Naive B cell (primary cell): ENCODE results near the gene PI4KA. TPM values are rescaled to one million over a fixed set of nuclear protein-coding genes. Genes with fewer than 3 reads are reported as not detected.

Experiments used
- ATAC-seq, 2 donors: fragments of 150-1000 bp; cut with Tn5 transposase; 2 replicates each; pipeline ENCODE4 v1.10.0; 2021; ENCODE audit warnings: low read depth in 2 of 2, mild to moderate bottlenecking in 2 of 2, moderate library complexity in 2 of 2
- DNase-seq: peaks from one replicate; pipeline ENCODE4 v3.0.0; 2022
- H3K27ac Mint-ChIP-seq, 6 donors: one replicate each; pipeline ENCODE4 v1.8.0; 2020 to 2022; ENCODE audit warnings: mild to moderate bottlenecking in 6 of 6, mixed read lengths in 6 of 6, moderate library complexity in 5 of 6, inconsistent platforms in 2 of 6
- H3K27me3 Mint-ChIP-seq, 3 donors: one replicate each; pipeline ENCODE4 v1.8.0; 2021 to 2022; ENCODE audit warnings: mixed read lengths in 3 of 3, mild to moderate bottlenecking in 1 of 3
- H3K36me3 Mint-ChIP-seq, 2 donors: one replicate each; pipeline ENCODE4 v1.8.0; 2020 to 2022; ENCODE audit warnings: mixed read lengths in 2 of 2, inconsistent platforms in 1 of 2, mild to moderate bottlenecking in 1 of 2
- H3K4me1 Mint-ChIP-seq, 3 donors: one replicate each; pipeline ENCODE4 v1.8.0; 2020 to 2022; ENCODE audit warnings: mixed read lengths in 3 of 3, inconsistent platforms in 1 of 3, mild to moderate bottlenecking in 1 of 3, moderate library complexity in 1 of 3
- H3K4me3 Mint-ChIP-seq, 8 donors: one replicate each; pipeline ENCODE4 v1.8.0; 2020 to 2022; ENCODE audit warnings: mild to moderate bottlenecking in 8 of 8, mixed read lengths in 8 of 8, moderate library complexity in 8 of 8, inconsistent platforms in 2 of 8
- H3K9me3 Mint-ChIP-seq, 7 donors: one replicate each; pipeline ENCODE4 v1.8.0; 2020 to 2022; ENCODE audit warnings: mixed read lengths in 7 of 7, mild to moderate bottlenecking in 5 of 7, inconsistent platforms in 2 of 7, moderate library complexity in 1 of 7
- polyA plus RNA-seq, 6 donors: library from polyadenylated mRNA; unstranded; fragments of 300-500 nt; fragmentation: Illumina TruSeq; gene quantifications; one replicate each; pipeline ENCODE4 v1.2.3, GENCODE V29; 2021; ENCODE audit warnings: low read depth in 6 of 6

The PI4KA gene
- polyA plus RNA-seq, 6 donors from 2014 or later, result 25.6 to 68.3 (median 39.3) TPM

DNA sequence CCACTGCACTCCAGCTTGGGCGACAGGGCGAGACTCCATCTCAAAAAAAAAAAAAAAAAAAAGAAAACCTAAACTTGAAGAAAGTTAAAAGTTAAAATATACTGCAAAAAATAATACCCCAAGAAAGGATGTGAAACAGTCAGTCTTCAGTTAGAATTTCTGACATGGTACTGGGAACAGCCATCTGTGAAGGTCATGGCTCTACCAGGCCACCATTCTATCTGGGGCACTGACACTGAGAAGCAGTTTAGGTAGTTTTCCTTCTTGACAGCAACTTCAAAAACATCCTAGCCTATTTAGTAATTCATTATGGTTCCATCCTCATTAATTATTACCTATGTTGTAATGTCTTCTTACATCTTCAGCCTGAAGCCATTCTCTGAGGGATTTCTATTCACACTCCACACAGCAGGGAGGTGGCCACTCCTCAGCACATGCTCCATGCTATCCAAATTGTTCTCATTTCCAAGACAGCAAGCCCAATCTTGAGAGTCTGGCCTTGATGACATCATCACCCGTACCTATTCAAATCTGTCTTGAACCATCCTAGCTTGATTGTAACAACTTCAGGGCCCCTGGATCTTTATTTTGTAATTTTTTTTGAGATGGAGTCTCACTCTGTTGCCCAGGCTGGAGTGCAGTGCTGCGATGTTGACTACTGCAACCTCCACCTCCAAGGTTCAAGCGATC, 46.5 kb downstream of the PI4KA start:
- no peak for ATAC-seq
- peak overlapping the region in 1 of 6 donors; percentile 30 for H3K27ac Mint-ChIP-seq
- no peak overlapping the region for H3K4me3 Mint-ChIP-seq
- H3K4me1 Mint-ChIP-seq, result peaks cover 11 to 15% (median 15%) of the 10 kb centered on the region in 3 donors
- no peak for DNase-seq
- H3K9me3 Mint-ChIP-seq, result no peaks in the 10 kb centered on the region
- H3K36me3 Mint-ChIP-seq, result peaks cover 27 to 39% of the 10 kb centered on the region in 2 donors
- H3K27me3 Mint-ChIP-seq, result no peaks in the 10 kb centered on the region

- H3K27me3 Mint-ChIP-seq, result no peaks in the 10 kb centered on the region
- H3K36me3 Mint-ChIP-seq, result peaks cover 27 to 43% of the 10 kb centered on the region in 2 donors
- no peak overlapping the region for H3K4me3 Mint-ChIP-seq
- ATAC-seq (no peak), DNase-seq (no peak)
- H3K4me1 Mint-ChIP-seq, result peaks cover 11 to 15% (median 15%) of the 10 kb centered on the region in 3 donors
- H3K27ac Mint-ChIP-seq, result peak overlapping the region in 3 of 6 donors; percentile 32 to 64 (median 53)
- no peaks in the 10 kb centered on the region for H3K9me3 Mint-ChIP-seq
Measured at GRCh38 chr22:20811171-20811570, 47.4 kb downstream of the PI4KA start.

GRCh38 chr22:20810645-20811044, 48.0 kb downstream of the PI4KA start:
- H3K9me3 Mint-ChIP-seq, result no peaks in the 10 kb centered on the region
- no peaks in the 10 kb centered on the region for H3K27me3 Mint-ChIP-seq
- H3K4me3 Mint-ChIP-seq, result no peak overlapping the region
- ATAC-seq (no peak), DNase-seq (no peak)
- H3K27ac Mint-ChIP-seq, result peak overlapping the region in 1 of 6 donors; percentile 64
- peaks cover 24 to 46% of the 10 kb centered on the region in 2 donors for H3K36me3 Mint-ChIP-seq
- H3K4me1 Mint-ChIP-seq, result peaks cover 11 to 15% (median 15%) of the 10 kb centered on the region in 3 donors

- no peak overlapping the region for H3K4me3 Mint-ChIP-seq
- H3K4me1 Mint-ChIP-seq, result peaks cover 11 to 15% (median 12%) of the 10 kb centered on the region in 3 donors
Measured at GRCh38 chr22:20809538-20810185, 48.9 kb downstream of the PI4KA start.

GRCh38 chr22:20808844-20809243, 49.8 kb downstream of the PI4KA start:
- Mint-ChIP-seq H3K27ac (peak overlapping the region in 3 of 6 donors; percentile 13 to 86 (median 27)), H3K27me3 (no peaks in the 10 kb centered on the region), H3K4me1 (peaks cover 11 to 15% (median 12%) of the 10 kb centered on the region in 3 donors), H3K36me3 (peaks cover 26 to 50% of the 10 kb centered on the region in 2 donors), H3K9me3 (no peaks in the 10 kb centered on the region), H3K4me3 (no peak overlapping the region)
- ATAC-seq, result peak; percentile 16 to 55
- DNase-seq, result no peak

More at GRCh38 chr22:20809538-20810185, 48.9 kb downstream of the PI4KA start:
- Mint-ChIP-seq H3K9me3 (no peaks in the 10 kb centered on the region), H3K36me3 (peaks cover 20 to 42% of the 10 kb centered on the region in 2 donors), H3K27ac (peak overlapping the region in 3 of 6 donors; percentile 41 to 86 (median 74)), H3K27me3 (no peaks in the 10 kb centered on the region)
- ATAC-seq, result no peak
- no peak for DNase-seq

GRCh38 chr22:20807315-20807752, 51.3 kb downstream of the PI4KA start:
- Mint-ChIP-seq H3K27me3 (no peaks in the 10 kb centered on the region), H3K9me3 (no peaks in the 10 kb centered on the region), H3K4me1 (peaks cover 11 to 15% (median 12%) of the 10 kb centered on the region in 3 donors), H3K27ac (peak overlapping the region in 2 of 6 donors; percentile 76 to 86), H3K4me3 (no peak overlapping the region), H3K36me3 (peaks cover 37 to 48% of the 10 kb centered on the region in 2 donors)
- DNase-seq, result no peak
- ATAC-seq, result no peak

DNA sequence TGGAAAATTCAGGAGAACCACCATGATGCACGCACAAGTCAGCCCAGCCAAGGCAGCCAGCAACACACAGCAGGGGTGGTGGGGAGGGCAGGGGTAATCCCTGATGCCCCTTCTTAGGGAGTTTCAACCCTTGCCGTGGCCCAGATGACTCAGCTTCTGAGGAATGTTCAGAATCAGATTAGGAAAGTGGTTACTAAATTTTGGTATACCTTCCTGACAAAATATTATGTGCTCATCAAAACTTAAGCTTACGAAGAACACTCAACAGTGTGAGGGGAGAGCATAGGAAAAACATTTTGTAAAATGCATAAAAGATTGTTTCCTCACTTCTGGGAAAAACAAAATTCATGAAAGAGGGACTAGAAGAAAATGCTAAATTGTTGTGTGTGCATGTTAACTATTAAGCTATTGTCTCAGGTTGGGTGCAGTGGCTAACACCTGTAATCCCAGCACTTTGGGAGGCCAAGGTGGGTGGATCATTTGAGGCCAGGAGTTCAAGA, 52.6 kb downstream of the PI4KA start:
- Mint-ChIP-seq H3K4me1 (peaks cover 11 to 15% (median 12%) of the 10 kb centered on the region in 3 donors), H3K9me3 (no peaks in the 10 kb centered on the region), H3K27me3 (no peaks in the 10 kb centered on the region), H3K4me3 (no peak overlapping the region), H3K36me3 (peaks cover 40 to 45% of the 10 kb centered on the region in 2 donors), H3K27ac (peak overlapping the region in 1 of 6 donors; percentile 7)
- DNase-seq (no peak), ATAC-seq (no peak)

GRCh38 chr22:20804650-20805049, 54.0 kb downstream of the PI4KA start:
- Mint-ChIP-seq H3K4me3 (peak overlapping the region in 1 of 8 donors; percentile 6), H3K27ac (peak overlapping the region in 1 of 6 donors; percentile 92), H3K27me3 (no peaks in the 10 kb centered on the region), H3K4me1 (peaks cover 8 to 12% (median 11%) of the 10 kb centered on the region in 3 donors), H3K36me3 (peaks cover 34 to 44% of the 10 kb centered on the region in 2 donors), H3K9me3 (no peaks in the 10 kb centered on the region)
- DNase-seq (no peak), ATAC-seq (no peak)

- no peak for ATAC-seq
- H3K36me3 Mint-ChIP-seq, result peaks cover 35 to 44% of the 10 kb centered on the region in 2 donors
- peak overlapping the region in 2 of 6 donors; percentile 14 to 60 for H3K27ac Mint-ChIP-seq
Measured at GRCh38 chr22:20803696-20804324, 54.8 kb downstream of the PI4KA start.

DNA sequence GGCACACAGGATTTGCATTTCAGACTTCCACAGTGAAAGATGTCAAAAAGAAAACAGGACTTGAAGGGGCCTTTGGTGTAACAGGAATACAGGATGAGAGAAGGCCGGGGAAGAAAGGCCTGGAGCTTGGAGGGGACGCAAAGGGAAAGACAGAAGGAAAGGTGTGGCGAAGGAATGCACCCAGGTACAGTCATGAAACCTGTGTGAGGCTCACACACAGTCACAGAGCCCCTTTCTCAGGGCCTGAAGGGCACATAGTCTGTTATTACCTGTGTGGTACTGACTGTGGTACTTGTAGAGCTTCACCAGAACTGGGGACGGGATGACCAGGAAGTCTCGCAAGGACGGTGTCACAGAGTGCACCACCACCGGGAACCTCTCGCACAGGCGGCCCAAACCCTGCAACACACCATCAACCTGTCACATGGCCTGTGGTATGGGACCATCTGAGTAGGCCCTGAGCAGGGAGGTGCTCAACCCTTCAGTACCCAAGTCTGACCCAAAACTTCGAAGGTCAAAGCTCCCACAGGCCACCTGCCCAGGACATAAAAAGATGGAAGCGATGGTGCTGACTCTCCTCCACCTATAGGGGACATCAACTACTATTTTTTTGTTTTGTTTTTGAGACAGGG, 55.6 kb downstream of the PI4KA start:
- ATAC-seq (no peak), DNase-seq (no peak)
- Mint-ChIP-seq H3K9me3 (no peaks in the 10 kb centered on the region), H3K36me3 (peaks cover 38 to 49% of the 10 kb centered on the region in 2 donors), H3K4me3 (no peak overlapping the region), H3K27ac (peak overlapping the region in 1 of 6 donors; percentile 34), H3K4me1 (peaks cover 0 to 6% (median 0%) of the 10 kb centered on the region in 3 donors), H3K27me3 (no peaks in the 10 kb centered on the region)

More at GRCh38 chr22:20803696-20804324, 54.8 kb downstream of the PI4KA start:
- Mint-ChIP-seq H3K9me3 (no peaks in the 10 kb centered on the region), H3K27me3 (no peaks in the 10 kb centered on the region), H3K4me1 (peaks cover 3 to 4% (median 3%) of the 10 kb centered on the region in 3 donors), H3K4me3 (no peak overlapping the region)
- DNase-seq, result no peak

- no peak overlapping the region for H3K27ac Mint-ChIP-seq
- peaks cover 39 to 51% of the 10 kb centered on the region in 2 donors for H3K36me3 Mint-ChIP-seq
- H3K4me3 Mint-ChIP-seq, result no peak overlapping the region
- DNase-seq (no peak), ATAC-seq (no peak)
- H3K9me3 Mint-ChIP-seq, result no peaks in the 10 kb centered on the region
- H3K4me1 Mint-ChIP-seq, result peaks cover 0 to 6% (median 0%) of the 10 kb centered on the region in 3 donors
- H3K27me3 Mint-ChIP-seq, result no peaks in the 10 kb centered on the region
Measured at GRCh38 chr22:20802452-20802851, 56.2 kb downstream of the PI4KA start.

DNA sequence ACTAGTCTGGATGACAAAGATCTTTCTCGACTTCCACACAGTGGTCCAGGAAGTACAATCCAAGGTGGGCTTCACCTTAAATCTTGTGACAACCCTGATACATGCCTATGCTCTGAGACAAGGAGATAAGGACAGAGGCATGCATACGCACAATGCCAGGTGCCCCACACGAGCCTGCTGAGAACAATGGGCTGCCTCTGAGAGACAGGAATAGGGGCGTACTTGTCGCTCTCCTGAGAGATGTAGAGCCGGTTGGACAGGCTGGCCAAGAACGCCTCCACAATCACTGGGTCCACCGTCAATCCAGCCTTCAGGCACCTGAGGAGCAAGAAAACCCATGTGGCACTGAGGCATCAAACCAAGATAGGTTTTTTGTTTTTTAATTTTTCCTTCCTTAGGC, 59.2 kb downstream of the PI4KA start:
- ATAC-seq (no peak), DNase-seq (no peak)
- Mint-ChIP-seq H3K4me3 (no peak overlapping the region), H3K9me3 (no peaks in the 10 kb centered on the region), H3K27ac (no peak overlapping the region), H3K4me1 (peaks cover 0 to 6% (median 0%) of the 10 kb centered on the region in 3 donors), H3K36me3 (peaks cover 38 to 62% of the 10 kb centered on the region in 2 donors), H3K27me3 (no peaks in the 10 kb centered on the region)

GRCh38 chr22:20798974-20799373, 59.6 kb downstream of the PI4KA start:
- H3K36me3 Mint-ChIP-seq, result peaks cover 33 to 60% of the 10 kb centered on the region in 2 donors
- ATAC-seq (no peak), DNase-seq (no peak)
- peak overlapping the region in 2 of 6 donors; percentile 6 to 11 for H3K27ac Mint-ChIP-seq
- H3K9me3 Mint-ChIP-seq, result no peaks in the 10 kb centered on the region
- no peaks in the 10 kb centered on the region for H3K27me3 Mint-ChIP-seq
- H3K4me1 Mint-ChIP-seq, result peaks cover 0 to 6% (median 0%) of the 10 kb centered on the region in 3 donors
- no peak overlapping the region for H3K4me3 Mint-ChIP-seq
